ENCODE results near the gene KLHL35. TPM values are rescaled to one million over a fixed set of nuclear protein-coding genes. Genes with fewer than 3 reads are reported as not detected.

The KLHL35 gene
- total RNA-seq, 2 donors from 2014 or later = 4.4 to 4.6 TPM

DNA sequence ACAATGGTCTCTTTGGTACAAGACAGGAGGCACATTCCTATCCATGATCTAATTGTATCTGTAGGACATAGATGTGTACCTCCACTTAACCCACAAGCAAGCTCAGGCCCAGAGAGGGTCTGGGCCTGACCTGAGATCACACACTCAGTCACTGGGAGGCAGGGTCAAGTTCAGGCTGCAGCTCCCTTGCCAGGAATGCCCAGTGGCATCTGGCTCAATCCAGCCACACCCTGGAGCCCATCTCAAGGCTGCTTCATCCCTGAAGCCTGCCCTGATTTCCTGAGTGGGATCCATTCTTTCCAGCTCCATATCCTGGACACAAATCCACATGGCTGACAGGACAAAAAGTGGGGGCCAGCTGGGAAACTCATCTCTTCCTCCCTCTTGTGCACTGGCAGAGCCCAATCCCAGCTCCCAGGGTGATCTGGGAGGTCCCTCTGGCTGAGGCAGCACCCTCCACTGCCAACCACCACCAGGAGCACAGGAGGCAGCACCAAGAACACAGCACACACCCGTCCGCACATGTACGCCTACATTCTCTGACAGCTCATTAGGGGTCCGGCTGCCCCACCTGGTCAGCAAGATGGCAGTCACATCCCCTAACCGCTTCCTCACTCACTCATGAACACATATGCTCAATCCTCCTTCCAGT lies 39.2 kb upstream of the KLHL35 start:
- Histone ChIP-seq H3K4me3 (no peak overlapping the region), H3K27me3 (no peaks in the 10 kb centered on the region), H3K4me1 (peaks cover 26% of the 10 kb centered on the region), H3K9me3 (no peaks in the 10 kb centered on the region), H3K36me3 (replicated peaks in 1 of 2; ENCODE audit: insufficient read depth in 1 of 2, low read depth in 2 of 2) (no peaks in the 10 kb centered on the region), H3K27ac (no peak overlapping the region)
- no peak for ATAC-seq
- DNase-seq = no peak
- 96 to 100% methylated on average over 3 to 5 of the region's 5 CpGs for WGBS, 2 donors
- TF ChIP-seq, protein P1, sequence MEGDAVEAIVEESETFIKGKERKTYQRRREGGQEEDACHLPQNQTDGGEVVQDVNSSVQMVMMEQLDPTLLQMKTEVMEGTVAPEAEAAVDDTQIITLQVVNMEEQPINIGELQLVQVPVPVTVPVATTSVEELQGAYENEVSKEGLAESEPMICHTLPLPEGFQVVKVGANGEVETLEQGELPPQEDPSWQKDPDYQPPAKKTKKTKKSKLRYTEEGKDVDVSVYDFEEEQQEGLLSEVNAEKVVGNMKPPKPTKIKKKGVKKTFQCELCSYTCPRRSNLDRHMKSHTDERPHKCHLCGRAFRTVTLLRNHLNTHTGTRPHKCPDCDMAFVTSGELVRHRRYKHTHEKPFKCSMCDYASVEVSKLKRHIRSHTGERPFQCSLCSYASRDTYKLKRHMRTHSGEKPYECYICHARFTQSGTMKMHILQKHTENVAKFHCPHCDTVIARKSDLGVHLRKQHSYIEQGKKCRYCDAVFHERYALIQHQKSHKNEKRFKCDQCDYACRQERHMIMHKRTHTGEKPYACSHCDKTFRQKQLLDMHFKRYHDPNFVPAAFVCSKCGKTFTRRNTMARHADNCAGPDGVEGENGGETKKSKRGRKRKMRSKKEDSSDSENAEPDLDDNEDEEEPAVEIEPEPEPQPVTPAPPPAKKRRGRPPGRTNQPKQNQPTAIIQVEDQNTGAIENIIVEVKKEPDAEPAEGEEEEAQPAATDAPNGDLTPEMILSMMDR (IDR thresholded peaks at IDR 0.05) = no peak
- TF ChIP-seq POLR2A (IDR thresholded peaks at IDR 0.05) = no peak
- intact Hi-C loops (cut with DNase I) = no loop called here

DNA sequence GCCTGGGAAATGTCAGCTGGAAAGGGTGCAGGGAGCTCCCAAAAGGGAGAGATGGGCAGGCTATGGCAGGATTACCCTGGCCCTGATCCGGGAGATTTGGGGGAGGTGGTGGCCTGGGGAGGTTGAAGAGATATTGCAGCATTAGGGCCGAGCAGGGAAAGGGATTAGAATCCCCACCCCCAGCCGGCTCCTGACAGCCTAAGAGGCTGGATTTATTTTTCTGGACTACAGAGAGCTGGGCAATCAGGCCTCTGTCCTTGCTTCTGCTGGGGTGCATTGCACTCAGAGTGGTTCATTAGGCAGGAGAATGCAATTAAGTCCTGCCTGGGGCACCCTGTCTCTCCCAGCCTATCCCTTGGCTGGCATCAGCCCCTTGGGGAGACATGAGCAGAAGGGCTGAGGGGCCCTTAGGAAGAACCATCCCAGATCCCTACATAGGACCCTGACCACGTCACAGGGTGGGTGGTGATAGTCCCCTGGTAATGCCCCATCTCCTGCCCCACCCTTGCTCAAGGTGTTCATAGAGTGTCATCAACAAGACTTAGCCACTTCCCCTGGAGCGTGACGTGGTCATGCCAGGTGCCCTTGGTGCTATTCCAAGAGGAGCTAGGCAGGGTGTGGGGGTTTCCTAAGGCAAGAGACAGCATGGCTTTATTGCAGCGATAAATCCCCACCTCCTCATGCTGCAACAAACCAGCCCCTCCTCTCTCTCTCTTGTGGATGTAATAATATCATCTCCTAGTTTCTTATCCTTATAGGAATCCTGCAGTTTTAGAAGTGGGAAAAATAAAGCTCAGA lies 38.4 kb upstream of the KLHL35 start:
- Histone ChIP-seq H3K4me1 (peaks cover 18% of the 10 kb centered on the region), H3K9me3 (no peaks in the 10 kb centered on the region), H3K27me3 (no peaks in the 10 kb centered on the region), H3K36me3 (replicated peaks in 1 of 2; ENCODE audit: insufficient read depth in 1 of 2, low read depth in 2 of 2) (no peaks in the 10 kb centered on the region), H3K27ac (no peak overlapping the region), H3K4me3 (no peak overlapping the region)
- intact Hi-C loops (cut with DNase I) = no loop called here
- no peak for DNase-seq
- no peak for TF ChIP-seq POLR2A (IDR thresholded peaks at IDR 0.05)
- TF ChIP-seq, protein P1 (IDR thresholded peaks at IDR 0.05) = no peak
- 89% methylated on average over 6 to 7 of the region's 7 CpGs for WGBS, 2 donors
- no peak for ATAC-seq

DNA sequence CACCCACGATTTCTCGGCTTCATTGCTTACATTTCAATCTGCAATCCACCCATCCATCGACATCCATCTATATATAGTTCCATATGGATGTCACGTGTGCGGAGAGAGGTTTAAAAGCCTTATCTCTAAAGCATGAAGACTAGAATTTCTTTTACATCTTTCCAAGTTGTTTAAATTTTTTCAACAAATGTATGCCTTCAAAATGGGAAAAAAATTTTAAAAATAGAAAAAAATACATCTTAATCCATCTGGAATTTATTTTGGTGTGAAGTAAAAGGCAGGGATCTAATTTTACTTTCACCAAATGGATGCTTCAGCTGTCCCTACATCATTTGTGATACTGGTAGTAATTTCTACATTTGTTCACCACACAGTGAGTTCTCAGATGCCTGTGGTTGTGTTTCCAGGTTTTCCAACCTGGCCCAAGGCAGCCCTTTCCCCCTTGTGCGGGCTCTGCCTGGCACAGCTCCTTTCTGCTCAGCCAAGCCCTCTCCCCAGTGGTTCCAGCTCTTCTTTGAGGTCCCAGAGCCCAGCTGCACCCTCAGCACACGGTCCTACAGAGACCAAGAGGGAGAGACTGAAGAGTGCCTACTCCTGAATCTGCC lies 37.6 kb upstream of the KLHL35 start:
- intact Hi-C loops (cut with DNase I) = no loop called here
- Histone ChIP-seq H3K9me3 (no peaks in the 10 kb centered on the region), H3K4me3 (no peak overlapping the region), H3K36me3 (replicated peaks in 1 of 2; ENCODE audit: insufficient read depth in 1 of 2, low read depth in 2 of 2) (no peaks in the 10 kb centered on the region), H3K27me3 (no peaks in the 10 kb centered on the region), H3K4me1 (peaks cover 10% of the 10 kb centered on the region), H3K27ac (no peak overlapping the region)
- DNase-seq (no peak), ATAC-seq (no peak)
- TF ChIP-seq POLR2A (IDR thresholded peaks at IDR 0.05) = no peak
- TF ChIP-seq, protein P1 (IDR thresholded peaks at IDR 0.05) = no peak
- 89 to 92% methylated on average over 7 of the region's 7 CpGs for WGBS, 2 donors

DNA sequence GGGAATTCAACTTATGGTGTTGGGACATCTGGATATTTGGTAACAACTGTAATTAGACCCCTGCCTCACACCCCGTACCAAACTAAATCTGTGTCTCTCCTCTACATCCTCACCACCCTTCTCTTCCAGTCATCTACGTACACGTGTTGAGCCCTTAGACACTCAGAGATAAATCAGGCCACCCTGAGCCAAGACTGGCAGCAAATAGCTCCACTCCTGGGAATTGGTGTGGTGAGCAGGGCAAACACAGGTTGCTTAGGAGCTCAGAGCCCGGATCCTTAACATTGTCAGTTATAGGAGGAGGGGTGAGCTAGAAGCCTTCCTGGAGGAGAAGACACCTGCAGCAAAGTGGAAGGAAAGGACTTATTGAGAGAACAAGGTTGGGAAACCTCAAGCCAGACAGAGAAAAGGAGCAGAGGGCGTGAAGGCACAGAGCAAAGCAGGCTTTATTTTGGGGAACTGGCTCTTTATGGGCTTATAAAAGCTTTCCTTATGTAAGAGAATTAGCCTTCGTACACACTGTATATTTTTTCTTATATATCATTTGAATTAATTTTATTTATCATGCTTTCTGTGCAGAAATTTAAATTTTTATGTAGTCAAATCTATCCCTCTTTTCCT lies 36.9 kb upstream of the KLHL35 start:
- ATAC-seq = no peak
- TF ChIP-seq, protein P1 (IDR thresholded peaks at IDR 0.05) = no peak
- TF ChIP-seq POLR2A (IDR thresholded peaks at IDR 0.05) = no peak
- no peaks in the 10 kb centered on the region for H3K27me3 ChIP-seq
- H3K4me3 ChIP-seq = no peak overlapping the region
- intact Hi-C loops (cut with DNase I) = no loop called here
- WGBS, 2 donors = 62 to 64% methylated on average over 6 of the region's 6 CpGs
- no peak overlapping the region for H3K27ac ChIP-seq
- no peaks in the 10 kb centered on the region for H3K36me3 ChIP-seq (replicated peaks in 1 of 2; ENCODE audit: insufficient read depth in 1 of 2, low read depth in 2 of 2)
- H3K4me1 ChIP-seq = peaks cover 5% of the 10 kb centered on the region
- H3K9me3 ChIP-seq = no peaks in the 10 kb centered on the region
- no peak for DNase-seq

Measured in body of pancreas (tissue), 4 donors.